GM23338 (cell line): ENCODE measurements around the gene TENM3.

Experiments
- CREB1 ChIP-seq: fragments of 250-450 bp; sonication (Bioruptor Pico); IDR thresholded peaks from 2 replicates; pipeline ENCODE4 v1.5.0; 2020; ENCODE audit warnings: low read depth, mild to moderate bottlenecking, moderate library complexity
- CTCF ChIP-seq, 2 experiments: fragments of 200-600 bp in 1 of 2; sonication (generic) in 1 of 2; conservative IDR thresholded peaks; 2 replicates each; pipeline versions ENCODE4 v1.5.1 to v1.6.1; 2016 to 2017; ENCODE audit warnings: antibody characterized with exemption in 2 of 2, low read depth in 2 of 2, mild to moderate bottlenecking in 2 of 2, moderate library complexity in 1 of 2
- ETS1 ChIP-seq: IDR thresholded peaks from 2 replicates; pipeline ENCODE4 v1.6.1; 2016; ENCODE audit warnings: antibody characterized with exemption
- EZH2 ChIP-seq: fragments of 200-600 bp; sonication (generic); IDR thresholded peaks from one replicate; pipeline ENCODE4 v1.8.0; 2017; ENCODE audit warnings: antibody characterized with exemption, mild to moderate bottlenecking, low read depth; ENCODE audit not compliant: unreplicated experiment
- EZH2phosphoT487 ChIP-seq: fragments of 200-600 bp; sonication (generic); IDR thresholded peaks from one replicate; pipeline ENCODE4 v1.8.1; 2018; ENCODE audit warnings: antibody characterized with exemption; ENCODE audit not compliant: unreplicated experiment
- JUNB ChIP-seq: IDR thresholded peaks from one replicate; pipeline ENCODE4 v1.6.1; 2016; ENCODE audit warnings: antibody characterized with exemption; ENCODE audit not compliant: unreplicated experiment
- POLR2AphosphoS5 ChIP-seq: IDR thresholded peaks from 2 replicates; pipeline ENCODE4 v1.6.1; 2016; ENCODE audit warnings: antibody characterized with exemption, low read depth
- REST ChIP-seq: IDR thresholded peaks from one replicate; pipeline ENCODE4 v1.6.1; 2018; ENCODE audit warnings: antibody characterized with exemption; ENCODE audit not compliant: unreplicated experiment
- ZNF114 ChIP-seq: fragments of 250-450 bp; sonication (Bioruptor Pico); IDR thresholded peaks from 2 replicates; pipeline ENCODE4 v1.5.0; 2020; ENCODE audit warnings: mild to moderate bottlenecking, moderate library complexity
- ZNF331 ChIP-seq: fragments of 250-450 bp; sonication (Bioruptor Pico); IDR thresholded peaks from 2 replicates; pipeline ENCODE4 v1.5.0; 2020; ENCODE audit warnings: low read depth, mild to moderate bottlenecking, moderate library complexity

GRCh38 chr4:182593864-182594263 lies 350.7 kb downstream of the TENM3 start:
- TF ChIP-seq POLR2AphosphoS5, result no peak
- TF ChIP-seq REST, result no peak
- no peak for TF ChIP-seq CTCF (conservative IDR thresholded peaks at IDR 0.05; ENCODE audit: low read depth in 2 of 2)
- TF ChIP-seq EZH2, result no peak
- TF ChIP-seq ETS1, result no peak
- no peak for TF ChIP-seq ZNF331
- no peak for TF ChIP-seq EZH2phosphoT487
- no peak for TF ChIP-seq CREB1 (CRISPR knock-in tag)
- TF ChIP-seq ZNF114 (CRISPR knock-in tag), result no peak
- no peak for TF ChIP-seq JUNB
